K562 (cell line): ENCODE results near the gene UBR1.

ENCODE experiments used
- KLF16 ChIP-seq: IDR thresholded peaks from 2 replicates; pipeline ENCODE4 v1.6.1; 2016; ENCODE audit warnings: antibody characterized with exemption
- MTA1 ChIP-seq: fragments of 450-650 bp; IDR thresholded peaks from 2 replicates; pipeline ENCODE4 v1.6.1; 2017; ENCODE audit warnings: borderline replicate concordance
- NR3C1 ChIP-seq: sonication (generic); formaldehyde crosslinking; IDR thresholded peaks from 2 replicates; pipeline ENCODE4 v1.8.1; 2022; ENCODE audit warnings: missing genetic modification reagents
- ZNF253 ChIP-seq: fragments of 250-450 bp; sonication (Bioruptor Pico); conservative IDR thresholded peaks from 2 replicates; pipeline ENCODE4 v1.6.1; 2021; ENCODE audit warnings: mild to moderate bottlenecking
- TF ChIP-seq, protein P1 (sequence below), 3 experiments: IDR thresholded peaks in 2 of 3; conservative IDR thresholded peaks in 1 of 3; 2 replicates each; pipeline ENCODE4 v1.5.1; 2011 to 2012; ENCODE audit warnings: low read length in 3 of 3, mild to moderate bottlenecking in 3 of 3, control low read depth in 2 of 3, improper control_type of control experiment in 1 of 3, inconsistent platforms in 1 of 3, low read depth in 1 of 3, mixed read lengths in 1 of 3, moderate library complexity in 1 of 3; ENCODE audit not compliant: insufficient read depth in 2 of 3

DNA sequence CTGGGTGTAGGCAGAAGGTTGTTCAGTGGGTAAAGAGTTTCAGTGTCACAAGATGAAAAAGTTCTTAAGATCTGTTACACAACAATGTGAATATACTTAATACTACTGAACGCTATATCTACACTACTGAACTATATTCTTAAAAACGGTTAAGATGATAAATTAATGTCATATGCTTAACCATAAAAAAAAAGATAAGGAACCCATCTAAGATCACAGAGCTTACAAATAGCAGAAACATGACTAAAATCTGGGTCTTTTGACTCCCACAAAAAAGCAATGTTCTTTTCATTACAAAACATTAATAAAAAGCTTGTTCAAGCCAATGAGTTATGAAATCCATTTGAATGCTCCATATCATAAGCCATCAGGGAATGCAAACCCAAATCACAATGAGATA lies 34.4 kb downstream of the UBR1 start:
- TF ChIP-seq, protein P1, sequence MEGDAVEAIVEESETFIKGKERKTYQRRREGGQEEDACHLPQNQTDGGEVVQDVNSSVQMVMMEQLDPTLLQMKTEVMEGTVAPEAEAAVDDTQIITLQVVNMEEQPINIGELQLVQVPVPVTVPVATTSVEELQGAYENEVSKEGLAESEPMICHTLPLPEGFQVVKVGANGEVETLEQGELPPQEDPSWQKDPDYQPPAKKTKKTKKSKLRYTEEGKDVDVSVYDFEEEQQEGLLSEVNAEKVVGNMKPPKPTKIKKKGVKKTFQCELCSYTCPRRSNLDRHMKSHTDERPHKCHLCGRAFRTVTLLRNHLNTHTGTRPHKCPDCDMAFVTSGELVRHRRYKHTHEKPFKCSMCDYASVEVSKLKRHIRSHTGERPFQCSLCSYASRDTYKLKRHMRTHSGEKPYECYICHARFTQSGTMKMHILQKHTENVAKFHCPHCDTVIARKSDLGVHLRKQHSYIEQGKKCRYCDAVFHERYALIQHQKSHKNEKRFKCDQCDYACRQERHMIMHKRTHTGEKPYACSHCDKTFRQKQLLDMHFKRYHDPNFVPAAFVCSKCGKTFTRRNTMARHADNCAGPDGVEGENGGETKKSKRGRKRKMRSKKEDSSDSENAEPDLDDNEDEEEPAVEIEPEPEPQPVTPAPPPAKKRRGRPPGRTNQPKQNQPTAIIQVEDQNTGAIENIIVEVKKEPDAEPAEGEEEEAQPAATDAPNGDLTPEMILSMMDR (IDR thresholded peaks at IDR 0.05 in 2 of 3, conservative IDR thresholded peaks at IDR 0.05 in 1 of 3; ENCODE audit: insufficient read depth in 2 of 3, low read depth in 1 of 3, low read length in 3 of 3) = no peak
- TF ChIP-seq NR3C1 (CRISPR knock-in tag) = no peak
- no peak for TF ChIP-seq ZNF253 (CRISPR knock-in tag)
- TF ChIP-seq KLF16 = no peak
- no peak for TF ChIP-seq MTA1
